ENCODE data around the gene ACADM. TPM values are rescaled to one million over a fixed set of nuclear protein-coding genes. Genes with fewer than 3 reads are reported as not detected.
"Not testable (repeated sequence)": the region's sequence is repeated elsewhere in the genome, so short reads cannot be mapped to it uniquely, and the experiment has no call there.

The ACADM gene
- total and polyA plus RNA-seq, 8 donors = 15.2 to 77.5 (median 35.5) TPM

DNA sequence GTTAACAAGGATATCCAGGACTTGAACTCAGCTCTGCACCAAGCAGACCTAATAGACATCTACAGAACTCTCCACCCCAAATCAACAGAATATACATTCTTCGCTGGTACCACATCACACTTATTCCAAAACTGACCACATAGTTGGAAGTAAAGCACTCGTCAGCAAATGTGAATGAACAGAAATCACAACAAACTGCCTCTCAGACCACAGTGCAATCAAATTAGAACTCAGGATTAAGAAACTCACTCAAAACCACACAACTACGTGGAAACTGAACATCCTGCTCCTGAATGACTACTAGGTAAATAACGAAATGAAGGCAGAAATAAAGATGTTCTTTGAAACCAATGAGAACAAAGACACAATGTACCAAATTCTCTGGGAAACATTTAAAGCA, 55.7 kb downstream of the ACADM start:
- H3K27ac ChIP-seq, H3K4me3 ChIP-seq, H3K9me3 ChIP-seq, H3K4me1 ChIP-seq, DNase-seq, H3K36me3 ChIP-seq, H3K27me3 ChIP-seq: not testable (repeated sequence)
- 69 to 84% (median 78%) methylated on average over 4 of the region's 4 CpGs for WGBS, 5 donors
- intact Hi-C loops (cut with DNase I; ENCODE audit: low total_unique reads) = loop anchor here (10.0 kb wide), 1 partner anchor 55 kb away; the partner anchor contains the start of gene ACADM

DNA sequence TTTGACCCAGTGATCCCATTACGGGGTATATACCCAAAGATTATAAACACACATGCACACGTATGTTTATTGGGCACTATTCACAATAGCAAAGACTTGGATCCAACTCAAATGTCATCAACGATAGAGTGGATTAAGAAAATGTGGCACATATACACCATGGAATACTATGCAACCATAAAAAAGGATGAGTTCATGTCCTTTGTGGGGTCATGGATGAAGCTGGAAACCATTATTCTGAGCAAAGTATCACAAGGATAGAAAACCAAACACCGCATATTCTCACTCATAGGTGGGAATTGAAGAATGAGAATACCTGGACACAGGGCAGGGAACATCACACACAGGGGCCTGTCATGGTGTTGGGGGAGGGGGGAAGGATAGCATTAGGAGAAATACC, 59.4 kb downstream of the ACADM start:
- H3K27me3 ChIP-seq, H3K36me3 ChIP-seq, H3K9me3 ChIP-seq, DNase-seq, H3K27ac ChIP-seq, H3K4me3 ChIP-seq: not testable (repeated sequence)
- 83 to 99% (median 95%) methylated on average over 4 of the region's 4 CpGs for WGBS, 5 donors
- intact Hi-C loops (cut with DNase I; ENCODE audit: low total_unique reads) = loop anchor here (10.0 kb wide), 1 partner anchor 59 kb away; the partner anchor contains the start of gene ACADM
- peaks cover 17 to 31% (median 21%) of the 10 kb centered on the region in 4 donors for H3K4me1 ChIP-seq

DNA sequence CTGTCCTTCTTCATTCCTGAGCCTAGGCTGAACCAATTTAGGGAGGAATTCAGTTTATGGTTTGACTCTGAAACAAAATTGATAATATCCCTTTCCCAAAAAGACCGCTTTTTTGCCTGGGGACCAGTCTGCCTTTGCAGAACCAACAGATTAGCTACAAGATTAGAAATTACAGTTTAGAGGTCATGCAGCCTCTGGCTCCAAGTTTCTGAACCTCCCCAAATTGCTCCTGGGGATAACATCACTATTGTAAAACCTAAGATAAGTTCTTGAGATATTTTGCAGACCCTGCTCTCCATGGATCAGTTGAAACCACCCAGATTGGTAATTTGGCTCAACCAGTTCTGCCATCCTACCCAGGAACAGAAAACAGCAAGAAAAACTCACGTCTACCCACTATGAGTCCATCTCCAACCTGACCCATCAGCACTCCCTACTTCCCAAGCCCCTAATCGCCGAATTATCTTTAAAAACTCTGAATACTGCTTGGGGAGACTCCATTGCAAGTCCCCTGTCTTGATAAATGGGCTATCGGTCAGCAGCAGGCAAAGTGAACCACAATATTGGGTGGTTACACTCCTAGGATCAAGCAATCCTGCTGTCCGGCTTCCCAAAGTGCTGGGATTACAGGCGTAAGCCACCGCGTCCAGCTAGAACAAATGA, 60.9 kb downstream of the ACADM start:
- intact Hi-C loops (cut with DNase I; ENCODE audit: low total_unique reads) = loop anchor here (10.0 kb wide), 1 partner anchor 61 kb away; the partner anchor contains the start of gene ACADM
- Histone ChIP-seq H3K4me1 (peaks cover 32 to 47% (median 35%) of the 10 kb centered on the region in 4 donors), H3K27ac (peak overlapping the region; percentile 45 to 93 (median 87)), H3K9me3 (no peaks in the 10 kb centered on the region), H3K27me3 (no peaks in the 10 kb centered on the region), H3K36me3 (peaks cover 0 to 17% (median 12%) of the 10 kb centered on the region in 4 donors), H3K4me3 (peak overlapping the region; percentile 57 to 69 (median 63))
- no peak for TF ChIP-seq POLR2AphosphoS5 (IDR thresholded peaks at IDR 0.05)
- TF ChIP-seq POLR2A (IDR thresholded peaks at IDR 0.05) = no peak
- TF ChIP-seq EP300 (IDR thresholded peaks at IDR 0.05) = no peak
- TF ChIP-seq, protein P1, sequence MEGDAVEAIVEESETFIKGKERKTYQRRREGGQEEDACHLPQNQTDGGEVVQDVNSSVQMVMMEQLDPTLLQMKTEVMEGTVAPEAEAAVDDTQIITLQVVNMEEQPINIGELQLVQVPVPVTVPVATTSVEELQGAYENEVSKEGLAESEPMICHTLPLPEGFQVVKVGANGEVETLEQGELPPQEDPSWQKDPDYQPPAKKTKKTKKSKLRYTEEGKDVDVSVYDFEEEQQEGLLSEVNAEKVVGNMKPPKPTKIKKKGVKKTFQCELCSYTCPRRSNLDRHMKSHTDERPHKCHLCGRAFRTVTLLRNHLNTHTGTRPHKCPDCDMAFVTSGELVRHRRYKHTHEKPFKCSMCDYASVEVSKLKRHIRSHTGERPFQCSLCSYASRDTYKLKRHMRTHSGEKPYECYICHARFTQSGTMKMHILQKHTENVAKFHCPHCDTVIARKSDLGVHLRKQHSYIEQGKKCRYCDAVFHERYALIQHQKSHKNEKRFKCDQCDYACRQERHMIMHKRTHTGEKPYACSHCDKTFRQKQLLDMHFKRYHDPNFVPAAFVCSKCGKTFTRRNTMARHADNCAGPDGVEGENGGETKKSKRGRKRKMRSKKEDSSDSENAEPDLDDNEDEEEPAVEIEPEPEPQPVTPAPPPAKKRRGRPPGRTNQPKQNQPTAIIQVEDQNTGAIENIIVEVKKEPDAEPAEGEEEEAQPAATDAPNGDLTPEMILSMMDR (IDR thresholded peaks at IDR 0.05) = no peak
- no peak for DNase-seq
- WGBS, 5 donors = 9 to 12% (median 11%) methylated on average over 9 of the region's 9 CpGs

DNA sequence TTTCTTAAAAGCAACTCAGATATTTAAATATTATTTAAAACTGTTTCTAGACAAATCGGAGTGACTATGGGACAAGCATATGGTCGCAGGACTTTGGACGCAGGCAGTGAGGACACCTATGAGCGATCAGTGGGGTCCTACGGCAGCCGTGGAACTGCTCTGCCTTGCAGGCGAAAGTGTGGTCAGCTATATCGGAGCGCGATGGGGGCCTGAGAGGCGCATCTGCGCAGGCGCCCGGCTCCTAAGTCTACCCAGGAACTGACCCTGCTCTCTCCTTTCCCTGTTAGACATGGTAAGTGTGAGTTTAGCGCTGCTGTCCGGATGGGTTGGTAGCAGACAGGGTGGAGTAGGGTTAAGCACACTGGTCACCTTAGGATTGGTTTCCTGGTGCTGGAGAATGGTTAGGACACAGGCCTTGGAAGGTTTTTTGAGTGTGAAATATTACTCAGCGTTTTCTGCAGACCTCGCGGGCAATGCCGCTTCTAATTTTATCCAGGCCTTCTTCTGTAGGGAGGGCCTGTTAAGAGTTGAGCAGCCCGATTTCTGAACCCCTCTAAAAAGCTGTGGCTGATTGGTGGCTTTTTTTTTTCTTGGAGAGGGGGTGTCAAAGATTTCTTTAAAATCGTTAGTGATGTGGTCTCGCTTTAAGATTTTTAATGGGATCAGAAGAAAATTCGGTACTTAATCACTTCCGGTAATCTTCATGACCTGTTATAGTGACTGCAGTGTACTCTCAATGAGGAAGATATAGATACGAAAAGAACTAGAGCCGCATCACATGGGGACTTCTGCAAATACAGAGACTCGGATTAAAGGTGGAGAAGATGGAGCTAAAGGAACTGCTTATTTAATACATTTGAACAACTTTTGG, 61.7 kb downstream of the ACADM start, which contains the start of gene RABGGTB:
TSS of gene RABGGTB (plus strand) at position 274 of the 871 bp plus-strand sequence. CDS start at position 290, 16 bp downstream.
- intact Hi-C loops (cut with DNase I; ENCODE audit: low total_unique reads) = loop anchor here (10.0 kb wide), 1 partner anchor 61 kb away; the partner anchor contains the start of gene ACADM
- H3K27me3 ChIP-seq = no peaks in the 10 kb centered on the region
- peaks cover 0 to 25% (median 19%) of the 10 kb centered on the region in 4 donors for H3K36me3 ChIP-seq
- H3K4me1 ChIP-seq = peaks cover 37 to 54% (median 42%) of the 10 kb centered on the region in 4 donors
- peak within 1 kb of the TSS; percentile 71 to 93 (median 87) for H3K27ac ChIP-seq
- DNase-seq = peak; percentile 95 to 99
- peak within 1 kb of the TSS; percentile 57 to 69 (median 63) for H3K4me3 ChIP-seq
- WGBS, 5 donors = 0 to 1% (median 0%) methylated on average over 28 of the region's 28 CpGs
- H3K9me3 ChIP-seq = no peaks in the 10 kb centered on the region
- TF ChIP-seq, protein P1 (IDR thresholded peaks at IDR 0.05) = peak in 1 of 7 experiments; percentile 3
- TF ChIP-seq EP300 (IDR thresholded peaks at IDR 0.05) (no peak), POLR2A (IDR thresholded peaks at IDR 0.05) (peak in 1 of 4 donors; percentile 71), POLR2AphosphoS5 (IDR thresholded peaks at IDR 0.05) (peak; percentile 69 to 98 (median 94))

DNA sequence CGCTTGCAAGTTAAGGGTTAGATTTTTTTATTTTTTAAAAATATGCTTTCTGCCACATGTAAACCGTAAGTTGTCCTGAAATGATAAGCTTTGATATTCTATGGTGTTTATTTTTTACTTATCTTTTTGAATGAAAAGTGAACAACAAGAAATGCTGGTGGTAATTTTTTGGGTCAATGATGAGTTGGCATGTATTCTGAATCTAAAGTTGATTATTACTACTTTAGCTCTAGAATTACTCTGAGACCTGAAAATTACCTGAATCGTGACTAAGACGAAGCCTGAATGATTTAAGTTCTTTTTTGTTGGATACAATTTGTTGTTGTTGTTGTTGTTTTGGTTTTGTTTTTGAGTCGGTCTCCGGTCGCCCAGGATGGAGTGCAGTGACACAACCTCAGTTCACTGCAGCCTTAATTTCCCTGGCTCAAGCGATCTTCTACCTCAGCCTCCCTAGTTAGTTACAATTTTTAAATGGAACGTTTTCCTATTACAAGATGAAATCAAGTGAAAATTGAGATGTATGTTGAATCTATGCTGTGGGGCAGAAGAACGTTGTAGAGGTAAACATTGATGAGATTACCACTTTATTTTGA, 62.5 kb downstream of the ACADM start:
- DNase-seq = no peak
- Histone ChIP-seq H3K9me3 (no peaks in the 10 kb centered on the region), H3K36me3 (peaks cover 0 to 33% (median 27%) of the 10 kb centered on the region in 4 donors), H3K27me3 (no peaks in the 10 kb centered on the region), H3K4me3 (peak overlapping the region; percentile 57 to 69 (median 63)), H3K27ac (peak overlapping the region in 4 of 5 donors; percentile 86 to 93 (median 88)), H3K4me1 (peaks cover 37 to 62% (median 42%) of the 10 kb centered on the region in 4 donors)
- TF ChIP-seq POLR2AphosphoS5 (IDR thresholded peaks at IDR 0.05) = no peak
- no peak for TF ChIP-seq POLR2A (IDR thresholded peaks at IDR 0.05)
- TF ChIP-seq, protein P1 (IDR thresholded peaks at IDR 0.05) = no peak
- TF ChIP-seq EP300 (IDR thresholded peaks at IDR 0.05) = no peak
- WGBS, 5 donors = 1 to 3% (median 2%) methylated on average over 10 of the region's 10 CpGs
- intact Hi-C loops (cut with DNase I; ENCODE audit: low total_unique reads) = loop anchor here (10.0 kb wide), 1 partner anchor 62 kb away; the partner anchor contains the start of gene ACADM

Data from stomach (tissue), 9 donors.